Caki2 (cell line): Measurements from ENCODE around the gene PRX. TPM values are rescaled to one million over a fixed set of nuclear protein-coding genes. Genes with fewer than 3 reads are reported as not detected.

Source experiments
- DNase-seq: peaks from one replicate; pipeline ENCODE4 v3.0.0-alpha.2; 2015; ENCODE audit warnings: low read depth
- in situ Hi-C: cut with HindIII; loops from 2 replicates; pipeline ENCODE4 v1.10.0; 2016; ENCODE audit warnings: low sequenced_read_pairs, low pct_unique_long_range_greater_than_20kb, mixed read lengths
- total RNA-seq: library from RNA; depleted of rRNA; stranded (reverse); fragments of >200 nt; shearing (Covaris generic); gene quantifications from 2 replicates; pipeline ENCODE4 v1.2.3, GENCODE V29; 2014; ENCODE audit warnings: low replicate concordance; rRNA removed

The PRX gene
- total RNA-seq, 1 experiment from 2014 or later, result 5.3 TPM

- in situ Hi-C loops, result no loop called here
Observed at GRCh38 chr19:40360020-40360707, 53.0 kb downstream of the PRX start.

GRCh38 chr19:40358773-40359172 lies 54.4 kb downstream of the PRX start:
- in situ Hi-C loops, result no loop called here

More at GRCh38 chr19:40360020-40360707, 53.0 kb downstream of the PRX start:
- DNase-seq, result no peak

GRCh38 chr19:40357640-40358039 lies 55.5 kb downstream of the PRX start:
- in situ Hi-C loops, result no loop called here
- no peak for DNase-seq

More at GRCh38 chr19:40358773-40359172, 54.4 kb downstream of the PRX start:
- no peak for DNase-seq

- DNase-seq, result no peak
- in situ Hi-C loops, result no loop called here
Observed at GRCh38 chr19:40356681-40357595, 56.2 kb downstream of the PRX start.

GRCh38 chr19:40355975-40356680 lies 57.0 kb downstream of the PRX start:
- in situ Hi-C loops, result no loop called here
- no peak for DNase-seq

- in situ Hi-C loops, result no loop called here
- peak; percentile 64 for DNase-seq
Observed at GRCh38 chr19:40348961-40349507, 64.1 kb downstream of the PRX start.

- peak; percentile 100 for DNase-seq
- in situ Hi-C loops, result no loop called here
Observed at GRCh38 chr19:40348125-40348913, 64.9 kb downstream of the PRX start, which contains the start of the genes C19orf47 and PLD3. C19orf47 (minus strand) TSS chr19:40348397; CDS start chr19:40341857, 6,540 bp downstream. PLD3 (plus strand) TSS chr19:40348695; CDS start chr19:40366484, 17,789 bp downstream.

DNA sequence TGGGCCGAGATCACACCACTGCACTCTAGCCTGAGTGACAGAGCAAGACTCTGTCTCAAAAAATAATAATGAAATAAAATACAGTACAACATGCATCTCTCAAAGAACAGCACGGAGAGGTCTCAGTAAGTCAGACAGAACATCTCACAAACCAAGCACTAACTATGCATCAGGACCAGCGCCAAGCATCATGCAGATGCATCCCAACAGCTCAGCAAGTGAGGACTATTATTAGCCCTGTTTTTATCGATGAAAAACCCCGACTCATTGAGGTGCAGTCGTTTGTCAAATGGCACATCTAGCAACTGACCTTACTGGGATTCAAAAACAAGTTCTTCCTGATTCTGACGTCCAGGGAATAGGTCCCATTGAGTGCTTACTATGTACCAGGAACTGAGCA lies 68.8 kb downstream of the PRX start:
- DNase-seq, result no peak
- in situ Hi-C loops, result no loop called here

Other genes with a start within 250 kb of the PRX start
- 9.4 and 20.0 TPM in 2 replicates for gene MAP3K10, start 222.0 kb downstream of the PRX start, total RNA-seq
- gene TTC9B, start 195.0 kb downstream of the PRX start, total RNA-seq, result not detected in 2 replicates
- gene CCNP, start 186.7 kb downstream of the PRX start, total RNA-seq, result not detected in 2 replicates
- 63.4 and 91.3 TPM in 2 replicates for gene AKT2, start 128.0 kb downstream of the PRX start, total RNA-seq
- 14.7 and 32.8 TPM in 2 replicates for gene C19orf47, start 65.0 kb downstream of the PRX start, total RNA-seq
- gene PLD3, start 64.7 kb downstream of the PRX start, total RNA-seq, result 381 and 440 TPM in 2 replicates
- gene HIPK4, start 23.2 kb downstream of the PRX start, total RNA-seq, result not detected in 2 replicates
- 31.7 and 35.5 TPM in 2 replicates for gene SERTAD1, start 12.6 kb upstream of the PRX start, total RNA-seq
- gene SERTAD3, start 31.0 kb upstream of the PRX start, total RNA-seq, result 68.2 and 68.5 TPM in 2 replicates
- 649 and 783 TPM in 2 replicates for gene BLVRB, start 52.4 kb upstream of the PRX start, total RNA-seq
- 4.2 and 6.3 TPM in 2 replicates for gene SPTBN4, start 53.6 kb upstream of the PRX start, total RNA-seq
- gene SHKBP1, start 163.5 kb upstream of the PRX start, total RNA-seq, result 92.6 and 137 TPM in 2 replicates
- 47.7 and 129 TPM in 2 replicates for gene LTBP4, start 188.0 kb upstream of the PRX start, total RNA-seq